ENCODE measurements around the gene EIF4G1. TPM values are rescaled to one million over a fixed set of nuclear protein-coding genes. Genes with fewer than 3 reads are reported as not detected.

Gene EIF4G1
- total RNA-seq, 2 donors from 2014 or later, result 146 to 213 TPM

DNA sequence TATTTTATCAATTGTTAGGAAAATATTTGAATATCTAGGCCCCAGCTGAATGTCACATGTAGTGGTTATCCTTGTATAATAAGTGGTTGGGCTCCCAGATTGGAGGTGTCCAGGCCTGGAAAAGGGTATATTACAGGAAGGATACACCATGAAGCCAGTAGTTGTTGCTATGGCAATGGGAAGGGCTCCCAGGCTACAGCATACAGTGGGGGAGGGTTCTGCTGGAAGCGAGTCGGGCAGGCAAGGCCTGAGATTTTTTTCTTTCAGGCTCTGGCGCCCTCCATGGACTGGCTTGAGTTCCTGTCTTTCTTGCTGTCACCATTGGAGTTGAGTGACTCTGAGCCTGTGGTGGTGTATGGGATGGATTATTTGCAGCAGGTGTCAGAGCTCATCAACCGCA lies 29.7 kb upstream of the EIF4G1 start:
- Histone ChIP-seq H3K36me3 (replicated peaks in 1 of 2; ENCODE audit: insufficient read depth in 1 of 2, low read depth in 2 of 2) (no peaks in the 10 kb centered on the region), H3K4me3 (no peak overlapping the region), H3K27me3 (no peaks in the 10 kb centered on the region), H3K9me3 (no peaks in the 10 kb centered on the region), H3K27ac (no peak overlapping the region), H3K4me1 (peaks cover 6% of the 10 kb centered on the region)
- DNase-seq (peak; percentile 73 to 90 (median 82)), ATAC-seq (peak; percentile 92)
- TF ChIP-seq POLR2A (IDR thresholded peaks at IDR 0.05) (no peak), CTCF (IDR thresholded peaks at IDR 0.05) (peak in 6 of 7 experiments; percentile 26 to 69 (median 64))
- intact Hi-C loops (cut with DNase I), result no loop called here
- 6 to 25% methylated on average over 3 to 4 of the region's 4 CpGs for WGBS, 2 donors

DNA sequence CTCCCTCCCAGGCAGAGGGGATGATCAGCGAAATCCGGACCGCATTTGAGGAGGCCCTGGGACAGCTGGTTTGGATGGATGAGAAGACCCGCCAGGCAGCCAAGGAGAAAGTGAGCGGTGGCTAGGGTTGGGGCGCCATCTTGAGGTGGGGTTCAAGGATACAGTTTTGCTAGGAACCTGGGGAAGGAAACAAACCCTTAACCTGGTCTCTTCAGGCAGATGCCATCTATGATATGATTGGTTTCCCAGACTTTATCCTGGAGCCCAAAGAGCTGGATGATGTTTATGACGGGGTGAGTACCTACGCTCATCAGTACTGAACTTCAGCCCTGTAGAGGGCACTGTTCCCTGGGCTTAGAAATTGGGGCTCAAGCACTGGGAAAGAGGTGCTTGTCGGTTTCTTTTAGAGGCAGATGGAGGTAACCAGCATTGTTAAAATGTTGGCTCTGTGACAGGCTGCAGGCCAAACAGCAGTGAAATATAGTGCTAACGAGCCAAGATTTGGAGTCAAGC lies 24.9 kb upstream of the EIF4G1 start:
- TF ChIP-seq POLR2A (IDR thresholded peaks at IDR 0.05), result no peak
- TF ChIP-seq CTCF (IDR thresholded peaks at IDR 0.05), result peak; percentile 35 to 72 (median 59)
- intact Hi-C loops (cut with DNase I), result no loop called here
- H3K4me1 ChIP-seq, result peaks cover 5% of the 10 kb centered on the region
- H3K36me3 ChIP-seq (replicated peaks in 1 of 2; ENCODE audit: insufficient read depth in 1 of 2, low read depth in 2 of 2), result no peaks in the 10 kb centered on the region
- DNase-seq, result peak; percentile 59 to 71 (median 66)
- 10 to 11% methylated on average over 10 of the region's 10 CpGs for WGBS, 2 donors
- no peak overlapping the region for H3K27ac ChIP-seq
- H3K9me3 ChIP-seq, result no peaks in the 10 kb centered on the region
- no peaks in the 10 kb centered on the region for H3K27me3 ChIP-seq
- ATAC-seq, result peak; percentile 73
- no peak overlapping the region for H3K4me3 ChIP-seq

GRCh38 chr3:184290331-184290730 lies 24.1 kb upstream of the EIF4G1 start:
- H3K4me1 ChIP-seq, result no peaks in the 10 kb centered on the region
- H3K27me3 ChIP-seq, result no peaks in the 10 kb centered on the region
- ATAC-seq, result no peak
- H3K4me3 ChIP-seq, result no peak overlapping the region
- TF ChIP-seq CTCF (IDR thresholded peaks at IDR 0.05), result no peak
- intact Hi-C loops (cut with DNase I), result no loop called here
- H3K36me3 ChIP-seq (replicated peaks in 1 of 2; ENCODE audit: insufficient read depth in 1 of 2, low read depth in 2 of 2), result no peaks in the 10 kb centered on the region
- 76 to 78% methylated on average over 9 to 10 of the region's 10 CpGs for WGBS, 2 donors
- DNase-seq, result no peak
- H3K9me3 ChIP-seq, result no peaks in the 10 kb centered on the region
- H3K27ac ChIP-seq, result no peak overlapping the region

- 83 to 86% methylated on average over 17 to 22 of the region's 22 CpGs for WGBS, 2 donors
- Histone ChIP-seq H3K27me3 (no peaks in the 10 kb centered on the region), H3K36me3 (replicated peaks in 1 of 2; ENCODE audit: insufficient read depth in 1 of 2, low read depth in 2 of 2) (no peaks in the 10 kb centered on the region), H3K27ac (no peak overlapping the region), H3K4me3 (no peak overlapping the region), H3K9me3 (no peaks in the 10 kb centered on the region), H3K4me1 (peaks cover 6% of the 10 kb centered on the region)
- intact Hi-C loops (cut with DNase I), result no loop called here
- ATAC-seq (no peak), DNase-seq (no peak)
- no peak for TF ChIP-seq CTCF (IDR thresholded peaks at IDR 0.05)
- TF ChIP-seq POLR2A (IDR thresholded peaks at IDR 0.05), result no peak
Observed at GRCh38 chr3:184291044-184291737, 23.2 kb upstream of the EIF4G1 start.
